NCI-H146 treated with DMSO at 0.1 percent for 48 hours (cell line): Measurements from ENCODE around the gene BMP5.

Experiments used
- DNase-seq: peaks from one replicate; lab custom pipeline; 2025; ENCODE audit not compliant: unreplicated experiment; lab: John Stamatoyannopoulos, UW

BMP5 gene

DNA sequence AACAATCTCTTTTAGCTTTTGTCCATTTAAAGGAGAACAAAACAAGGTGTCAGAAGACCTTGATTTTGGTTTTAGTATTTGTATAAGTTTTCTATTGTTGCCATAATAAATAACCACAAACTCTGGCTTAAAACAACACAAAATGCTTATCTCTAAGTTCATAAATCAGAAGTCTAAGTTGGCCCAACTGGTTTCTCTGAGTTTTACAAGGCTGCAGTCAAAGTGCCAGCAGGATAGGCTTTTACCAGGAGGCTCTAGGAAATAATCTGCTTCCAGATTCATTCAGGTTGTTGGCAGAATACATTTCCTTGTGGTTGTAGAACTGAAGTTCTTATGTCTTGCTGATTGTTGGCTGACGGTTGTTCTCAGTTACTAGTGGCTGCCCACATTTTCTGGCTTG lies 149.2 kb downstream of the BMP5 start:
- DNase-seq = no peak

GRCh38 chr6:55714831-55715230 lies 160.6 kb downstream of the BMP5 start:
- no peak for DNase-seq

GRCh38 chr6:55713436-55713835 lies 162.0 kb downstream of the BMP5 start:
- DNase-seq = no peak

DNA sequence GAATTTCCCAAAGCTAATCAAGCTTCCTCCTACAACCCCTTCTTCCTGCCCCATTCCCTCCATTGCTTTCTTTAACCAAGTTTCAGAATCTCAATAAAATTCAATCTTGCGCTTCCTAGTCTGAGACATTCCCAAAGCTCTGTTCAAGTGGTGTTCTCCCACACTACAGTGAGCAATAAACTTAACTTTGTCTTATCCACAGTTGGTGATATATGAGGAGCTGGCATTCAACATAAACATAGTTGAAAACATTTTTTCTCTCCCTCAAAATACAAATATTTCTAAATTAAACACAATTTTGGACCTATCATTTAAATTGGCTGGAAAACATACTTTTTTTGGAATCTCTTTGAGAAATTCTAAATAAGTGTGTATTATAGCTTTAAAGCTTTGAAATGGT lies 166.7 kb downstream of the BMP5 start:
- no peak for DNase-seq

GRCh38 chr6:55705451-55706440 lies 169.6 kb downstream of the BMP5 start:
- no peak for DNase-seq

- no peak for DNase-seq
Observed at GRCh38 chr6:55704421-55704820, 171.0 kb downstream of the BMP5 start.
